ENCODE results near the gene CTBP2.

DNA sequence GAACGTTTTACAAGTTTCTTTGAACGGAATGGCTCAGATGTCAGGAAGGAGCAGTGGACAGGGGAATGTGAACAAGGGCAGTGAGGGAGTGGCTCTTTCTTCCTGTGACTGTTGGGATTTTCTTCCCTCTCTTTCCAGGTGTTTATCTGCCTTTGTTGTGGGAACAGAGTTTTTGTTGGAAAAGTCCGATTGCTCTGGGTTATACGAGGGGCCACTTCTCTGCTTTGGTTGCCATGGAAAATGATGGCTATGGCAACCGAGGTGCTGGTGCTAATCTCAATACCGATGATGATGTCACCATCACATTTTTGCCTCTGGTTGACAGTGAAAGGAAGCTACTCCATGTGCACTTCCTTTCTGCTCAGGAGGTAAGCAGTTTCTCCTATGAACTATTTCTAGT, 177.0 kb downstream of the CTBP2 start:
- TF ChIP-seq POLR2AphosphoS5 (IDR thresholded peaks at IDR 0.05) (no peak), POLR2A (IDR thresholded peaks at IDR 0.05) (no peak), EP300 (IDR thresholded peaks at IDR 0.05) (no peak)
- TF ChIP-seq, protein P1, sequence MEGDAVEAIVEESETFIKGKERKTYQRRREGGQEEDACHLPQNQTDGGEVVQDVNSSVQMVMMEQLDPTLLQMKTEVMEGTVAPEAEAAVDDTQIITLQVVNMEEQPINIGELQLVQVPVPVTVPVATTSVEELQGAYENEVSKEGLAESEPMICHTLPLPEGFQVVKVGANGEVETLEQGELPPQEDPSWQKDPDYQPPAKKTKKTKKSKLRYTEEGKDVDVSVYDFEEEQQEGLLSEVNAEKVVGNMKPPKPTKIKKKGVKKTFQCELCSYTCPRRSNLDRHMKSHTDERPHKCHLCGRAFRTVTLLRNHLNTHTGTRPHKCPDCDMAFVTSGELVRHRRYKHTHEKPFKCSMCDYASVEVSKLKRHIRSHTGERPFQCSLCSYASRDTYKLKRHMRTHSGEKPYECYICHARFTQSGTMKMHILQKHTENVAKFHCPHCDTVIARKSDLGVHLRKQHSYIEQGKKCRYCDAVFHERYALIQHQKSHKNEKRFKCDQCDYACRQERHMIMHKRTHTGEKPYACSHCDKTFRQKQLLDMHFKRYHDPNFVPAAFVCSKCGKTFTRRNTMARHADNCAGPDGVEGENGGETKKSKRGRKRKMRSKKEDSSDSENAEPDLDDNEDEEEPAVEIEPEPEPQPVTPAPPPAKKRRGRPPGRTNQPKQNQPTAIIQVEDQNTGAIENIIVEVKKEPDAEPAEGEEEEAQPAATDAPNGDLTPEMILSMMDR (IDR thresholded peaks at IDR 0.05) = no peak

Data from gastroesophageal sphincter (tissue), 3 donors.